DND-41 (cell line): ENCODE data around the gene ZWINT.

Experiments
- CTCF ChIP-seq: IDR thresholded peaks from 2 replicates; pipeline ENCODE4 v1.5.1; 2012; ENCODE audit warnings: borderline replicate concordance, low read length, moderate library complexity, mild to moderate bottlenecking; ENCODE audit not compliant: poor library complexity, severe bottlenecking; ENCODE audit errors: extremely low read depth
- EZH2 ChIP-seq: IDR thresholded peaks from 3 replicates; pipeline ENCODE4 v1.6.1; 2012; ENCODE audit warnings: borderline replicate concordance, low read depth, mild to moderate bottlenecking, moderate library complexity, low read length, inconsistent platforms; ENCODE audit not compliant: severe bottlenecking

GRCh38 chr10:56351909-56352630 lies 9.0 kb downstream of the ZWINT start:
- TF ChIP-seq CTCF (no peak), EZH2 (no peak)
